ENCODE data around the gene ZRANB1. TPM values are rescaled to one million over a fixed set of nuclear protein-coding genes. Genes with fewer than 3 reads are reported as not detected.
"Not testable (repeated sequence)": the region's sequence is repeated elsewhere in the genome, so short reads cannot be mapped to it uniquely, and the experiment has no call there.

Gene ZRANB1
- polyA plus RNA-seq, 1 experiment = 36.9 TPM

- Histone ChIP-seq H3K27me3 (ENCODE audit: control insufficient read depth, insufficient read depth, low read length) (no peaks in the 10 kb centered on the region), H3K27ac (ENCODE audit: low read depth, low read length) (no peak overlapping the region), H3K9me3 (ENCODE audit: control insufficient read depth, insufficient read depth, low read length) (no peaks in the 10 kb centered on the region), H3K4me3 (ENCODE audit: low read depth, low read length) (no peak overlapping the region)
- DNase-seq (ENCODE audit: low read depth, low spot score) = no peak
- no peak for TF ChIP-seq CTCF (IDR thresholded peaks at IDR 0.05; ENCODE audit: low read depth, low read length)
- ChIA-PET POLR2A (no interaction called here), CTCF (interaction anchor here (2.0 kb wide), 1 partner anchor 8 kb away, joined by 10 read pairs; no protein-coding TSS in a partner anchor)
Observed at GRCh38 chr10:124984376-124984775, 42.5 kb downstream of the ZRANB1 start.

- Histone ChIP-seq H3K27me3 (ENCODE audit: control insufficient read depth, insufficient read depth, low read length) (no peaks in the 10 kb centered on the region), H3K4me3 (ENCODE audit: low read depth, low read length) (no peak overlapping the region), H3K9me3 (ENCODE audit: control insufficient read depth, insufficient read depth, low read length) (no peaks in the 10 kb centered on the region), H3K27ac (ENCODE audit: low read depth, low read length) (no peak overlapping the region)
- no peak for DNase-seq (ENCODE audit: low read depth, low spot score)
- ChIA-PET POLR2A (no interaction called here), CTCF (interaction anchor here (2.0 kb wide), 1 partner anchor 7 kb away, joined by 10 read pairs; no protein-coding TSS in a partner anchor)
- no peak for TF ChIP-seq CTCF (IDR thresholded peaks at IDR 0.05; ENCODE audit: low read depth, low read length)
Observed at GRCh38 chr10:124985162-124985561, 43.2 kb downstream of the ZRANB1 start.

GRCh38 chr10:124987788-124988187 is 45.9 kb downstream of the ZRANB1 start:
- Histone ChIP-seq H3K9me3 (ENCODE audit: control insufficient read depth, insufficient read depth, low read length) (no peaks in the 10 kb centered on the region), H3K27me3 (ENCODE audit: control insufficient read depth, insufficient read depth, low read length) (no peaks in the 10 kb centered on the region), H3K4me3 (ENCODE audit: low read depth, low read length) (no peak overlapping the region), H3K27ac (ENCODE audit: low read depth, low read length) (no peak overlapping the region)
- no peak for DNase-seq (ENCODE audit: low read depth, low spot score)
- POLR2A ChIA-PET = no interaction called here
- CTCF ChIA-PET = interaction anchor here (0.7 to 0.9 kb wide), 2 partner anchors 61 to 73 kb away, joined by 3 read pairs; no protein-coding TSS in a partner anchor
- no peak for TF ChIP-seq CTCF (IDR thresholded peaks at IDR 0.05; ENCODE audit: low read depth, low read length)

GRCh38 chr10:124988753-124989152 is 46.8 kb downstream of the ZRANB1 start:
- H3K27me3 ChIP-seq (ENCODE audit: control insufficient read depth, insufficient read depth, low read length); POLR2A ChIA-PET; H3K9me3 ChIP-seq (ENCODE audit: control insufficient read depth, insufficient read depth, low read length); H3K27ac ChIP-seq (ENCODE audit: low read depth, low read length); DNase-seq (ENCODE audit: low read depth, low spot score); H3K4me3 ChIP-seq (ENCODE audit: low read depth, low read length): not testable (repeated sequence)
- CTCF ChIA-PET = interaction anchor here (0.6 kb wide), 1 partner anchor 10 kb away, joined by 3 read pairs; no protein-coding TSS in a partner anchor

GRCh38 chr10:124989526-124989925 is 47.6 kb downstream of the ZRANB1 start:
- Histone ChIP-seq H3K4me3 (ENCODE audit: low read depth, low read length) (no peak overlapping the region), H3K27me3 (ENCODE audit: control insufficient read depth, insufficient read depth, low read length) (no peaks in the 10 kb centered on the region), H3K27ac (ENCODE audit: low read depth, low read length) (no peak overlapping the region), H3K9me3 (ENCODE audit: control insufficient read depth, insufficient read depth, low read length) (no peaks in the 10 kb centered on the region)
- no peak for TF ChIP-seq CTCF (IDR thresholded peaks at IDR 0.05; ENCODE audit: low read depth, low read length)
- no peak for DNase-seq (ENCODE audit: low read depth, low spot score)
- ChIA-PET CTCF (no interaction called here), POLR2A (no interaction called here)
